Amniotic epithelial cell (primary cell): Measurements from ENCODE around the gene OSBPL3.
"Not testable (repeated sequence)": the region's sequence is repeated elsewhere in the genome, so short reads cannot be mapped to it uniquely, and the experiment has no call there.

Experiments used
- DNase-seq: peaks from one replicate; pipeline ENCODE4 v3.0.0-alpha.2; 2010; ENCODE audit warnings: low read depth

Gene OSBPL3

GRCh38 chr7:24794751-24795406 is 185.1 kb downstream of the OSBPL3 start:
- DNase-seq: not testable (repeated sequence)

GRCh38 chr7:24793982-24794648 is 185.9 kb downstream of the OSBPL3 start:
- no peak for DNase-seq

GRCh38 chr7:24788961-24789576 is 190.9 kb downstream of the OSBPL3 start:
- DNase-seq: no peak

- DNase-seq: no peak
Measured at GRCh38 chr7:24788075-24788474, 191.9 kb downstream of the OSBPL3 start.

GRCh38 chr7:24786941-24787340 is 193.0 kb downstream of the OSBPL3 start:
- peak; percentile 84 for DNase-seq

- DNase-seq: peak; percentile 46
Measured at GRCh38 chr7:24786306-24786705, 193.7 kb downstream of the OSBPL3 start.

GRCh38 chr7:24784277-24784676 is 195.7 kb downstream of the OSBPL3 start:
- no peak for DNase-seq

- no peak for DNase-seq
Measured at GRCh38 chr7:24783698-24784097, 196.3 kb downstream of the OSBPL3 start.

- DNase-seq: no peak
Measured at GRCh38 chr7:24781106-24781505, 198.9 kb downstream of the OSBPL3 start.

- no peak for DNase-seq
Measured at GRCh38 chr7:24779283-24779655, 200.7 kb downstream of the OSBPL3 start.

- DNase-seq: peak; percentile 86
Measured at GRCh38 chr7:24778543-24779282, 201.3 kb downstream of the OSBPL3 start.

- DNase-seq: no peak
Measured at GRCh38 chr7:24777806-24778205, 202.2 kb downstream of the OSBPL3 start.

GRCh38 chr7:24773646-24774045 is 206.3 kb downstream of the OSBPL3 start:
- peak; percentile 30 for DNase-seq

- DNase-seq: no peak
Measured at GRCh38 chr7:24769851-24770250, 210.1 kb downstream of the OSBPL3 start.

- DNase-seq: no peak
Measured at GRCh38 chr7:24769014-24769830, 210.8 kb downstream of the OSBPL3 start.

- no peak for DNase-seq
Measured at GRCh38 chr7:24767878-24768569, 212.0 kb downstream of the OSBPL3 start.

- DNase-seq: no peak
Measured at GRCh38 chr7:24764972-24765744, 214.8 kb downstream of the OSBPL3 start.

- no peak for DNase-seq
Measured at GRCh38 chr7:24764011-24764410, 216.0 kb downstream of the OSBPL3 start.

GRCh38 chr7:24763303-24763901 is 216.6 kb downstream of the OSBPL3 start:
- DNase-seq: no peak

- DNase-seq: no peak
Measured at GRCh38 chr7:24762771-24763170, 217.2 kb downstream of the OSBPL3 start.
